ENCODE data around the gene SLC44A3. TPM values are rescaled to one million over a fixed set of nuclear protein-coding genes. Genes with fewer than 3 reads are reported as not detected.
"Not testable (repeated sequence)": the region's sequence is repeated elsewhere in the genome, so short reads cannot be mapped to it uniquely, and the experiment has no call there.

SLC44A3 gene
- total RNA-seq, 1 donor from 2014 or later: 129 TPM

- Mint-ChIP-seq H3K27me3 (ENCODE audit: unreplicated experiment) (no peaks in the 10 kb centered on the region), H3K4me1 (ENCODE audit: low read depth, unreplicated experiment) (peaks cover 8% of the 10 kb centered on the region), H3K9me3 (ENCODE audit: unreplicated experiment) (peaks cover 2% of the 10 kb centered on the region), H3K27ac (ENCODE audit: unreplicated experiment) (no peak overlapping the region), H3K36me3 (ENCODE audit: unreplicated experiment) (peaks cover 4% of the 10 kb centered on the region), H3K4me3 (ENCODE audit: unreplicated experiment) (no peak overlapping the region)
- no peak for TF ChIP-seq CTCF (IDR thresholded peaks at IDR 0.05; ENCODE audit: partially characterized antibody, unreplicated experiment)
- no peak for DNase-seq
These were observed 120.6 kb downstream of the SLC44A3 start for GRCh38 chr1:94940738-94941137.

- not testable (repeated sequence) for H3K4me3 Mint-ChIP-seq (ENCODE audit: unreplicated experiment); DNase-seq; H3K27ac Mint-ChIP-seq (ENCODE audit: unreplicated experiment); H3K9me3 Mint-ChIP-seq (ENCODE audit: unreplicated experiment); H3K36me3 Mint-ChIP-seq (ENCODE audit: unreplicated experiment); H3K4me1 Mint-ChIP-seq (ENCODE audit: low read depth, unreplicated experiment); H3K27me3 Mint-ChIP-seq (ENCODE audit: unreplicated experiment)
These were observed 121.3 kb downstream of the SLC44A3 start for GRCh38 chr1:94941480-94941879.

GRCh38 chr1:94942171-94943128 lies 122.3 kb downstream of the SLC44A3 start:
- TF ChIP-seq CTCF (IDR thresholded peaks at IDR 0.05; ENCODE audit: partially characterized antibody, unreplicated experiment): no peak
- Mint-ChIP-seq H3K36me3 (ENCODE audit: unreplicated experiment) (peaks cover 4% of the 10 kb centered on the region), H3K9me3 (ENCODE audit: unreplicated experiment) (peaks cover 2% of the 10 kb centered on the region)

More at GRCh38 chr1:94942171-94943128, 122.3 kb downstream of the SLC44A3 start:
- Mint-ChIP-seq H3K4me3 (ENCODE audit: unreplicated experiment) (no peak overlapping the region), H3K27me3 (ENCODE audit: unreplicated experiment) (no peaks in the 10 kb centered on the region), H3K27ac (ENCODE audit: unreplicated experiment) (no peak overlapping the region), H3K4me1 (ENCODE audit: low read depth, unreplicated experiment) (peaks cover 6% of the 10 kb centered on the region)
- DNase-seq: no peak

Other genes with a start within 250 kb of the SLC44A3 start
- 383 TPM for gene CNN3, start 106.8 kb downstream of the SLC44A3 start, total RNA-seq (ENCODE audit: unreplicated experiment)